Central memory CD8-positive, alpha-beta T cell (primary cell): ENCODE measurements around the gene CNOT3.
A peak's percentile ranks its signal among the peaks of the same experiment; 100 is the strongest.

Experiments used
- ATAC-seq: fragments of 150-1000 bp; cut with Tn5 transposase; replicated peaks from 2 replicates; pipeline ENCODE4 v1.10.0; 2022; ENCODE audit warnings: mild to moderate bottlenecking, moderate FRiP score, moderate number of reproducible peaks; ENCODE audit not compliant: poor library complexity, severe bottlenecking; ENCODE audit errors: extremely low read depth
- DNase-seq, 2 donors: peaks; one replicate each; pipeline ENCODE4 v3.0.0; 2021; ENCODE audit warnings: low spot score in 2 of 2
- H3K27ac Mint-ChIP-seq: one replicate; pipeline ENCODE4 v1.8.0; 2022; ENCODE audit warnings: low read depth, mild to moderate bottlenecking, moderate library complexity, mixed read lengths
- H3K27me3 Mint-ChIP-seq: one replicate; pipeline ENCODE4 v1.8.0; 2022; ENCODE audit warnings: mixed read lengths
- H3K36me3 Mint-ChIP-seq: one replicate; pipeline ENCODE4 v1.8.0; 2022; ENCODE audit warnings: mild to moderate bottlenecking, moderate library complexity, mixed read lengths; ENCODE audit not compliant: insufficient read depth
- H3K4me1 Mint-ChIP-seq: one replicate; pipeline ENCODE4 v1.8.0; 2022; ENCODE audit warnings: mixed read lengths
- H3K4me3 Mint-ChIP-seq: one replicate; pipeline ENCODE4 v1.8.0; 2022; ENCODE audit warnings: mild to moderate bottlenecking, moderate library complexity, mixed read lengths
- H3K9me3 Mint-ChIP-seq: one replicate; pipeline ENCODE4 v1.8.0; 2022; ENCODE audit warnings: mixed read lengths

CNOT3 gene

GRCh38 chr19:54148158-54148557 is 10.6 kb downstream of the CNOT3 start:
- no peak overlapping the region for H3K27ac Mint-ChIP-seq
- H3K4me3 Mint-ChIP-seq = no peak overlapping the region
- ATAC-seq = no peak
- H3K36me3 Mint-ChIP-seq = peaks cover 38% of the 10 kb centered on the region
- no peaks in the 10 kb centered on the region for H3K27me3 Mint-ChIP-seq
- DNase-seq = no peak
- peaks cover 19% of the 10 kb centered on the region for H3K4me1 Mint-ChIP-seq
- H3K9me3 Mint-ChIP-seq = no peaks in the 10 kb centered on the region

DNA sequence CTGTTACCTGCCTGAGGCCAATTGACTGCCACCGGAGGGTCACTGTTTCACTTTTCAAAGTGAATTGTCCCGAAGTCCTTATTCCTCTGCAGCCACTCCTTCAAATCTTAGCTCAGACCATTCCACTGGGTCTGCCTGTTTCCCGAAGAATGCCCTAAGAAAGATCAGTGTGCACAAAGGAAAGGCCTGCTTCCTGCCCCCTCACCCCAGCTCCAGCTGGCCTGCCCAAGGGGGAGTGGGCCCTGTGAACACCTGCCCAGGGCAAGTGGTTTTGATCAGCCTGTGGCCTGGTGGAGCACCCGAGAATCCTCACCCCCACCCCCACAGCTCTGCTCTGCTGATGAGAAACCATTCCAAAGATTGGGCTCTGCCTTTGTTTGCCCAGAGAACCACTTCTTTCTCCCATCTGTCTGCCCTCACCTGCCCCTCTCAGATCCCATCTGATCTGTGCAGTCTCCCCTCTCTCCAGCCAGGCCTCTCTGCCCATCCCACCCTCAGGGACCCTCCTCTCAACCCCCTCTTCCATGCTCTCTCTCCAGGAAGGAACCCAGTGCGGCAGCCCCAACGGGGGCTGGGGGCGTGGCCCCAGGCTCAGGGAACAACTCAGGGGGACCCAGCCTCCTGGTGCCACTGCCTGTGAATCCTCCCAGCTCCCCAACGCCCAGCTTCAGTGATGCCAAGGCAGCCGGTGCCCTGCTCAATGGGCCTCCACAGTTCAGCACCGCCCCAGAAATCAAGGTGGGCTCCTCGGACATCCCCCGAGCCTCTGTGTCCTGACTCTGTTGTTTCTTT is 11.7 kb downstream of the CNOT3 start:
- Mint-ChIP-seq H3K4me1 (peaks cover 22% of the 10 kb centered on the region), H3K4me3 (no peak overlapping the region), H3K36me3 (peaks cover 40% of the 10 kb centered on the region), H3K27me3 (no peaks in the 10 kb centered on the region), H3K9me3 (no peaks in the 10 kb centered on the region), H3K27ac (no peak overlapping the region)
- DNase-seq (no peak), ATAC-seq (no peak)

- H3K27ac Mint-ChIP-seq = no peak overlapping the region
- no peak overlapping the region for H3K4me3 Mint-ChIP-seq
- H3K27me3 Mint-ChIP-seq = no peaks in the 10 kb centered on the region
- H3K36me3 Mint-ChIP-seq = peaks cover 51% of the 10 kb centered on the region
- no peak for DNase-seq
- peaks cover 29% of the 10 kb centered on the region for H3K4me1 Mint-ChIP-seq
- H3K9me3 Mint-ChIP-seq = no peaks in the 10 kb centered on the region
- ATAC-seq = no peak
Measured at GRCh38 chr19:54151362-54152035, 13.9 kb downstream of the CNOT3 start.

GRCh38 chr19:54152267-54152666 is 14.7 kb downstream of the CNOT3 start:
- peaks cover 54% of the 10 kb centered on the region for H3K36me3 Mint-ChIP-seq
- H3K27ac Mint-ChIP-seq = no peak overlapping the region
- ATAC-seq = no peak
- no peaks in the 10 kb centered on the region for H3K9me3 Mint-ChIP-seq
- peaks cover 36% of the 10 kb centered on the region for H3K4me1 Mint-ChIP-seq
- H3K27me3 Mint-ChIP-seq = no peaks in the 10 kb centered on the region
- no peak for DNase-seq
- H3K4me3 Mint-ChIP-seq = no peak overlapping the region

- Mint-ChIP-seq H3K27me3 (no peaks in the 10 kb centered on the region), H3K36me3 (peaks cover 56% of the 10 kb centered on the region), H3K4me1 (peaks cover 38% of the 10 kb centered on the region), H3K27ac (no peak overlapping the region), H3K4me3 (no peak overlapping the region), H3K9me3 (no peaks in the 10 kb centered on the region)
- DNase-seq (no peak), ATAC-seq (no peak)
Measured at GRCh38 chr19:54152878-54153524, 15.4 kb downstream of the CNOT3 start.

GRCh38 chr19:54153731-54154326 is 16.3 kb downstream of the CNOT3 start:
- H3K9me3 Mint-ChIP-seq = no peaks in the 10 kb centered on the region
- ATAC-seq (no peak), DNase-seq (no peak)
- H3K27ac Mint-ChIP-seq = peak overlapping the region; percentile 29
- H3K36me3 Mint-ChIP-seq = peaks cover 61% of the 10 kb centered on the region
- H3K4me3 Mint-ChIP-seq = no peak overlapping the region
- peaks cover 44% of the 10 kb centered on the region for H3K4me1 Mint-ChIP-seq
- H3K27me3 Mint-ChIP-seq = no peaks in the 10 kb centered on the region

GRCh38 chr19:54154603-54155345 is 17.2 kb downstream of the CNOT3 start:
- Mint-ChIP-seq H3K27me3 (no peaks in the 10 kb centered on the region), H3K9me3 (no peaks in the 10 kb centered on the region), H3K27ac (no peak overlapping the region), H3K4me3 (no peak overlapping the region), H3K4me1 (peaks cover 51% of the 10 kb centered on the region), H3K36me3 (peaks cover 62% of the 10 kb centered on the region)
- DNase-seq = peak in 1 of 2 donors; percentile 38
- ATAC-seq = peak; percentile 4

- no peak overlapping the region for H3K27ac Mint-ChIP-seq
- H3K4me1 Mint-ChIP-seq = peaks cover 60% of the 10 kb centered on the region
- no peak overlapping the region for H3K4me3 Mint-ChIP-seq
- H3K36me3 Mint-ChIP-seq = peaks cover 66% of the 10 kb centered on the region
- no peaks in the 10 kb centered on the region for H3K9me3 Mint-ChIP-seq
- no peaks in the 10 kb centered on the region for H3K27me3 Mint-ChIP-seq
- ATAC-seq (no peak), DNase-seq (no peak)
Measured at GRCh38 chr19:54155694-54156093, 18.1 kb downstream of the CNOT3 start.

DNA sequence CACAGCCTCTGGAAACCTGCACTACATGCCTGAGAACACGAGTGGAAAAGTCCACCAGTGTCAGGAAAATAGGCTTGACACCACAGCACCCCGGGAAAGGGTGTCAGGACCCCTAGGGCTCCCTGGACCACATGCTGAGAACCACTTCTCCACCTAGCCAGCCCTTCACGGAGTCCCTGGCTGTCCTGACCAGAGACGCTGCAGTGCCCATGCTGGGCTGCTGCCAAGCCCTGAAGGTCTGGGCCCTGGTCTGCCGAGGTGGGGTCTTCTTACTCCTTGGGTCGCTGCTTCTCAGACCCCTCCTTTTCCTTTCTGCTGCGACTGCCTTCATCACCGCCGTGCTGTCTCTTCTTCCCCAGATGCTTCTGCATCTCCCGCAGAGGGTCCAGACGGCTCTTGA is 18.9 kb downstream of the CNOT3 start:
- H3K27me3 Mint-ChIP-seq = no peaks in the 10 kb centered on the region
- DNase-seq (no peak), ATAC-seq (no peak)
- H3K4me3 Mint-ChIP-seq = no peak overlapping the region
- peaks cover 66% of the 10 kb centered on the region for H3K36me3 Mint-ChIP-seq
- no peaks in the 10 kb centered on the region for H3K9me3 Mint-ChIP-seq
- H3K4me1 Mint-ChIP-seq = peaks cover 60% of the 10 kb centered on the region
- H3K27ac Mint-ChIP-seq = no peak overlapping the region

DNA sequence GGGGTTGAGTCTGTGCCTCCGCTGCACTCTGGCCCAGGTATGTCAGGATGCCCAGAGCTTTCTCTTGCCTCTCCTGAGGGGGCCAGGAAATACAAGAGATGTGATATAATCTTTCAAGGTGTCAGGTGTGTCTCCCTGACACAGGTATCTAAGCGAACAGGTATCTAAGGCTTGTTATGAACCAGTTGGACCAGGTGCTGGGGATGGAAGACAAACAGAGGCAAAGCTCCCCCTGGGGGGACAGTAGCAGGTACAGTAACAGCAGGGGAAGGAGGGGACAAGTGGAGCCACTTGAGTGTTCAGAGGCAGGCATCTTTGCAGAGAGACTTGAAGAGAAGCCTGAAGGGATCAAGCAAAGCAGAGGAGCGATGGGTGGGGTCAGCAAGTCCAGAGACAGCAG is 19.4 kb downstream of the CNOT3 start:
- no peak for ATAC-seq
- peak overlapping the region; percentile 55 for H3K4me3 Mint-ChIP-seq
- H3K27ac Mint-ChIP-seq = no peak overlapping the region
- peaks cover 60% of the 10 kb centered on the region for H3K4me1 Mint-ChIP-seq
- DNase-seq = no peak
- H3K27me3 Mint-ChIP-seq = no peaks in the 10 kb centered on the region
- H3K36me3 Mint-ChIP-seq = peaks cover 62% of the 10 kb centered on the region
- H3K9me3 Mint-ChIP-seq = no peaks in the 10 kb centered on the region

DNA sequence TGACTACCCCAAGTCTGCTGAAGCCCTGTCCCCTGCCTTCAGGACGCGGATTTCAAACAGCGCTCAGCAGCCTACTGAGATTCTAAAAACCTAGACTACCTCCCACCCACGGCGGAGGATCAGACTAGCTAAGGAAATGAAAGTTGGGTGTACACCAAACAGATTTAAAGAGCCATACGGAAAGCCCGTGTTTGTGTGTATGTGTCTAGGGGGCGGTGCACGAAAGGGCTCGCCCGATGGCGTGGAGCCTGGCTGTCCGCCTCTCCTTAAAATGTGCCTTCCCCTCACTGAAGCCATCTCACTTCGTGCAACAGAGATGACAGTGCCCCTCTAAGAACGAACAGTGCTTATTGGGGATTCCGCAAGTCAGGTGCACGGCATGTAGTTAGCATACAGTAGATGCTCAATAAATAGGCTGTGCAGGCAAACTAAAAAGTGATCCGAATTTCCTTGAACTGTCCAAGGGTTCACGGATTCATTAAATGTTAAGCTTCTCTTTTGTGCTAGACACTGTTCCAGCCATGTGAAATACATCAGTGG is 21.3 kb downstream of the CNOT3 start:
- Mint-ChIP-seq H3K4me1 (peaks cover 62% of the 10 kb centered on the region), H3K27ac (peak overlapping the region; percentile 99), H3K4me3 (peak overlapping the region; percentile 94), H3K9me3 (no peaks in the 10 kb centered on the region), H3K27me3 (no peaks in the 10 kb centered on the region), H3K36me3 (peaks cover 54% of the 10 kb centered on the region)
- DNase-seq (no peak), ATAC-seq (no peak)
